GM18868 (cell line): ENCODE results near the gene ZNF652.
A peak's percentile ranks its signal among the peaks of the same experiment; 100 is the strongest.
"Not testable (repeated sequence)": the region's sequence is repeated elsewhere in the genome, so short reads cannot be mapped to it uniquely, and the experiment has no call there.

Experiments used
- ATAC-seq: cut with Tn5 transposase; IDR thresholded peaks from one replicate; pipeline ENCODE4 v1.9.1; 2021; ENCODE audit warnings: mild to moderate bottlenecking, moderate library complexity; ENCODE audit not compliant: unreplicated experiment

Gene ZNF652

GRCh38 chr17:49387498-49388289, 25.6 kb upstream of the ZNF652 start:
- ATAC-seq, result peak; percentile 33

- no peak for ATAC-seq
These were observed 24.3 kb upstream of the ZNF652 start for GRCh38 chr17:49386373-49386772.

GRCh38 chr17:49384951-49385350, 22.9 kb upstream of the ZNF652 start:
- no peak for ATAC-seq

GRCh38 chr17:49383060-49383459, 21.0 kb upstream of the ZNF652 start:
- no peak for ATAC-seq

GRCh38 chr17:49382556-49382955, 20.5 kb upstream of the ZNF652 start:
- ATAC-seq, result no peak

- no peak for ATAC-seq
These were observed 19.7 kb upstream of the ZNF652 start for GRCh38 chr17:49381793-49382192.

GRCh38 chr17:49381033-49381432, 19.0 kb upstream of the ZNF652 start:
- no peak for ATAC-seq

- no peak for ATAC-seq
These were observed 17.9 kb upstream of the ZNF652 start for GRCh38 chr17:49379926-49380325.

- ATAC-seq, result no peak
These were observed 16.3 kb upstream of the ZNF652 start for GRCh38 chr17:49378311-49378710.

GRCh38 chr17:49375544-49375943, 13.5 kb upstream of the ZNF652 start:
- ATAC-seq, result no peak

- ATAC-seq, result no peak
These were observed 11.1 kb upstream of the ZNF652 start for GRCh38 chr17:49373115-49373514.

- no peak for ATAC-seq
These were observed 10.4 kb upstream of the ZNF652 start for GRCh38 chr17:49372425-49372824.

GRCh38 chr17:49370971-49371834, 9.2 kb upstream of the ZNF652 start:
- no peak for ATAC-seq

- ATAC-seq, result no peak
These were observed 7.7 kb upstream of the ZNF652 start for GRCh38 chr17:49369760-49370159.

GRCh38 chr17:49369089-49369488, 7.0 kb upstream of the ZNF652 start:
- no peak for ATAC-seq

GRCh38 chr17:49365667-49366066, 3.6 kb upstream of the ZNF652 start:
- no peak for ATAC-seq

- ATAC-seq, result not testable (repeated sequence)
These were observed 3.1 kb upstream of the ZNF652 start for GRCh38 chr17:49365126-49365525.

- ATAC-seq, result no peak
These were observed 2.1 kb upstream of the ZNF652 start for GRCh38 chr17:49364119-49364518.

GRCh38 chr17:49363251-49363650, 1.2 kb upstream of the ZNF652 start:
- no peak for ATAC-seq

GRCh38 chr17:49362723-49363117, 670 bp upstream of the ZNF652 start:
- no peak for ATAC-seq

GRCh38 chr17:49361129-49361901, 735 bp downstream of the ZNF652 start:
- peak; percentile 30 for ATAC-seq
